Astrocyte (in vitro differentiated cells and primary cell): ENCODE measurements around the gene KATNB1.

ENCODE experiments used
- EZH2 ChIP-seq: IDR thresholded peaks from 2 replicates; pipeline ENCODE4 v1.6.1; 2012; ENCODE audit warnings: mild to moderate bottlenecking, low read length, inconsistent platforms; ENCODE audit not compliant: insufficient read depth
- TF ChIP-seq, protein P1 (sequence below): IDR thresholded peaks from 2 replicates; pipeline ENCODE4 v1.5.1; 2011; ENCODE audit warnings: low read depth, mild to moderate bottlenecking, inconsistent platforms, low read length, moderate library complexity; ENCODE audit not compliant: insufficient read depth

DNA sequence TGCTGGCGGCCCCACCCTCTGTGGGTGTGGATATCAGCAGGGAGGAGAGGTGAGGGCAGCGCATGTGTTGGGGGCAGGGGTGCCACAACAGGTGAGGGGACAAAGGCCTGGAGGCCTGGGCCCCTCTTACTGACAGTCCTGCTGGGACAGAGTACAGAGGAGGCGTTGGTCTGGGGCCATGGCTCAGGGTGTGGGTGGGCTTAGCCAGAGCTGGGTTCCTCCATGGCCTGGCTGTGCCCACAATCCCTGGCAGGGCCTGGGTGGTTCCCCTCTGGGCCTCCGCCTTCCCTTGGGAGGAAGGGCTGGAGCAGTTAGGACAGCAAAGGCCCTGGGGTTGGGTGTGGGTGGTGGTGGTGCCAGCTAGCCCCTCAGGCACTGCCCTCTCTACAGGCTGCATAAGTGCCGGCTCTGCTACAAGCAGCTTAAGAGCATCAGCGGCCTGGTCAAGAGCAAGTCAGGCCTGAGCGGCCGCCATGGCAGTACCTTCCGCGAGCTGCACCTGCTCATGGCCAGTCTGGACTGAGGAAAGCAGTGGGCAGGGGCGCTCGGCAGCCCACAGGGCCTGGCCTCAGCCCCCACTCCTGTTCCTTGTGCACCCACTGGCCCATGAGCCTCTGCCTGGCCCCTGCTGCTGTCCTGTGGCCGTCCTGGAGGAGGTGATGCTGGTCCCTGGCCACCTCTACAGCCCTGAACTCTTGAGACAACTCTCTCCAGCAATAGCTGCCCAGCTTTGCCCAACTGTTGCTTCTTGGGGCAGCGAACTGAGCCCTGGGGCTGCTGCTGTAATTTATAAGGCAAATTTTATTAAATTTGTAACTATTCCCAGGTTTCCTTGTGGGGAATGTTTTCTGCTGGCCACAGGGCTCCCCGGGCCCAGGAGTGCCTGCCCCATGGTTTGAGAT lies 21.1 kb downstream of the KATNB1 start:
- TF ChIP-seq, protein P1, sequence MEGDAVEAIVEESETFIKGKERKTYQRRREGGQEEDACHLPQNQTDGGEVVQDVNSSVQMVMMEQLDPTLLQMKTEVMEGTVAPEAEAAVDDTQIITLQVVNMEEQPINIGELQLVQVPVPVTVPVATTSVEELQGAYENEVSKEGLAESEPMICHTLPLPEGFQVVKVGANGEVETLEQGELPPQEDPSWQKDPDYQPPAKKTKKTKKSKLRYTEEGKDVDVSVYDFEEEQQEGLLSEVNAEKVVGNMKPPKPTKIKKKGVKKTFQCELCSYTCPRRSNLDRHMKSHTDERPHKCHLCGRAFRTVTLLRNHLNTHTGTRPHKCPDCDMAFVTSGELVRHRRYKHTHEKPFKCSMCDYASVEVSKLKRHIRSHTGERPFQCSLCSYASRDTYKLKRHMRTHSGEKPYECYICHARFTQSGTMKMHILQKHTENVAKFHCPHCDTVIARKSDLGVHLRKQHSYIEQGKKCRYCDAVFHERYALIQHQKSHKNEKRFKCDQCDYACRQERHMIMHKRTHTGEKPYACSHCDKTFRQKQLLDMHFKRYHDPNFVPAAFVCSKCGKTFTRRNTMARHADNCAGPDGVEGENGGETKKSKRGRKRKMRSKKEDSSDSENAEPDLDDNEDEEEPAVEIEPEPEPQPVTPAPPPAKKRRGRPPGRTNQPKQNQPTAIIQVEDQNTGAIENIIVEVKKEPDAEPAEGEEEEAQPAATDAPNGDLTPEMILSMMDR = no peak
- no peak for TF ChIP-seq EZH2
